WERI-Rb-1 (cell line): ENCODE results near the gene PIAS3.

Experiments
- DNase-seq: peaks from one replicate; pipeline ENCODE4 v3.0.0-alpha.2; 2020
- H3K27ac ChIP-seq: fragments of 250-450 bp; sonication (Bioruptor Pico); 2 replicates; pipeline ENCODE4 v1.5.1; 2020; ENCODE audit warnings: mild to moderate bottlenecking, moderate library complexity
- H3K27me3 ChIP-seq: fragments of 250-450 bp; sonication (Bioruptor Pico); 2 replicates; pipeline ENCODE4 v1.5.1; 2021; ENCODE audit warnings: mild to moderate bottlenecking, low read depth, moderate library complexity; ENCODE audit not compliant: insufficient read depth, severe bottlenecking
- H3K36me3 ChIP-seq: fragments of 250-450 bp; sonication (Bioruptor Pico); 2 replicates; pipeline ENCODE4 v1.5.1; 2020; ENCODE audit warnings: mild to moderate bottlenecking, moderate library complexity
- H3K4me3 ChIP-seq: 2 replicates; pipeline ENCODE4 v1.5.1; 2011; ENCODE audit warnings: low read depth, mild to moderate bottlenecking, control low read depth, low read length
- H3K9me3 ChIP-seq: fragments of 250-450 bp; sonication (Bioruptor Pico); 2 replicates; pipeline ENCODE4 v1.5.1; 2021; ENCODE audit warnings: mild to moderate bottlenecking, moderate library complexity; ENCODE audit not compliant: severe bottlenecking
- CTCF ChIP-seq: IDR thresholded peaks from 2 replicates; pipeline ENCODE4 v1.5.1; 2011; ENCODE audit warnings: low read depth, mild to moderate bottlenecking, control low read depth, inconsistent platforms, low read length

The PIAS3 gene

GRCh38 chr1:145806844-145807243, 52.0 kb downstream of the PIAS3 start:
- H3K9me3 ChIP-seq: no peaks in the 10 kb centered on the region
- no peak overlapping the region for H3K27ac ChIP-seq
- no peaks in the 10 kb centered on the region for H3K27me3 ChIP-seq
- DNase-seq: no peak
- H3K36me3 ChIP-seq: no peaks in the 10 kb centered on the region
- no peak for TF ChIP-seq CTCF
- no peak overlapping the region for H3K4me3 ChIP-seq

- Histone ChIP-seq H3K36me3 (no peaks in the 10 kb centered on the region), H3K27me3 (no peaks in the 10 kb centered on the region), H3K9me3 (no peaks in the 10 kb centered on the region), H3K27ac (no peak overlapping the region), H3K4me3 (no peak overlapping the region)
- no peak for TF ChIP-seq CTCF
- DNase-seq: no peak
These were observed 52.5 kb downstream of the PIAS3 start for GRCh38 chr1:145806408-145806807.

- no peaks in the 10 kb centered on the region for H3K27me3 ChIP-seq
- no peak for TF ChIP-seq CTCF
These were observed 53.8 kb downstream of the PIAS3 start for GRCh38 chr1:145805057-145805456.

GRCh38 chr1:145804235-145805045, 54.4 kb downstream of the PIAS3 start:
- no peak overlapping the region for H3K27ac ChIP-seq
- no peak for TF ChIP-seq CTCF
- no peaks in the 10 kb centered on the region for H3K9me3 ChIP-seq
- no peak overlapping the region for H3K4me3 ChIP-seq
- no peaks in the 10 kb centered on the region for H3K36me3 ChIP-seq
- no peaks in the 10 kb centered on the region for H3K27me3 ChIP-seq
- DNase-seq: no peak

More at GRCh38 chr1:145805057-145805456, 53.8 kb downstream of the PIAS3 start:
- no peak for DNase-seq
- no peaks in the 10 kb centered on the region for H3K9me3 ChIP-seq
- no peak overlapping the region for H3K27ac ChIP-seq
- no peaks in the 10 kb centered on the region for H3K36me3 ChIP-seq
- no peak overlapping the region for H3K4me3 ChIP-seq

- peaks cover 10% of the 10 kb centered on the region for H3K9me3 ChIP-seq
- DNase-seq: no peak
- H3K27me3 ChIP-seq: no peaks in the 10 kb centered on the region
- H3K36me3 ChIP-seq: no peaks in the 10 kb centered on the region; the same call in none of the 2 replicates
- no peak for TF ChIP-seq CTCF
- no peak overlapping the region for H3K27ac ChIP-seq
- H3K4me3 ChIP-seq: no peak overlapping the region
These were observed 59.1 kb downstream of the PIAS3 start for GRCh38 chr1:145799806-145800205.
